AG04450 (cell line): ENCODE results near the gene NKAIN4. TPM values are rescaled to one million over a fixed set of nuclear protein-coding genes. Genes with fewer than 3 reads are reported as not detected.

Experiments used
- CTCF ChIA-PET: fragments of 300-600, 350-600 bp; formaldehyde crosslinking; extraction: SDS; loops from one replicate; lab custom pipeline; 2022; ENCODE audit warnings: antibody characterized with exemption, inconsistent platforms; lab: Charles Lee
- POLR2A ChIA-PET: fragments of 350-600 bp; formaldehyde crosslinking; extraction: SDS; loops from one replicate; lab custom pipeline; 2021; ENCODE audit warnings: antibody characterized with exemption, inconsistent platforms; lab: Yijun Ruan, JAX
- DNase-seq: peaks from one replicate; pipeline ENCODE4 v3.0.0-alpha.2; 2011; ENCODE audit warnings: low read depth, low spot score
- H3K27ac ChIP-seq: one replicate; pipeline ENCODE4 v1.5.1; 2012; ENCODE audit warnings: low read depth, low read length, control low read depth
- H3K27me3 ChIP-seq: one replicate; pipeline ENCODE4 v1.6.0; 2012; ENCODE audit warnings: low read length; ENCODE audit not compliant: control insufficient read depth, insufficient read depth
- H3K4me3 ChIP-seq: 2 replicates; pipeline ENCODE4 v1.5.1; 2011; ENCODE audit warnings: mild to moderate bottlenecking, low read depth, low read length, control low read depth
- H3K9me3 ChIP-seq: 2 replicates; pipeline ENCODE4 v1.5.1; 2012; ENCODE audit warnings: low read length; ENCODE audit not compliant: control insufficient read depth, insufficient read depth
- polyA plus RNA-seq: library from polyadenylated mRNA; depleted of rRNA; stranded (reverse); fragments of >200 nt; gene quantifications from 2 replicates; pipeline ENCODE4 v1.2.3, GENCODE V29; 2011
- TF ChIP-seq, protein P1 (sequence below): IDR thresholded peaks from 2 replicates; pipeline ENCODE4 v1.5.1; 2011; ENCODE audit warnings: low read depth, low read length, control low read depth, inconsistent platforms

Gene NKAIN4
- polyA plus RNA-seq, 1 experiment, result not detected

DNA sequence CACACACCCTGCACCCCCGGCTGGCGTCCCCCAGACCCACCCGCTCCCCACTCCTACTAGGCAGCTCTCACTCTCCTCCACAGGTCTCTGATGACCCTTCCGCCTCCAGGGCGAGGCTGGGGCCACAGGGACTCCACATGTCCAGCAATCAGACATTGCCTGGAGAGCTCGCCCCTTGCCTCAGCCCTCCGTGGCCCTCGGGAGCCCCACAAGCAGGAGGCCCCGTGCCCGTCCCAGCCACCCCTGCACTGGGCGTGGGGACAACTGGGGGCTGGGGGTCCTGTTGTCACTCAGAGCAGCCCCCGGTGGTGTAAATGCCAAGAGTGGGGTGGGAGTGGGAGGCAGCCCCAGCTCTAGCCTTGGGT is 40.3 kb upstream of the NKAIN4 start:
- ChIA-PET POLR2A (no interaction called here), CTCF (no interaction called here)
- no peak for DNase-seq
- TF ChIP-seq, protein P1, sequence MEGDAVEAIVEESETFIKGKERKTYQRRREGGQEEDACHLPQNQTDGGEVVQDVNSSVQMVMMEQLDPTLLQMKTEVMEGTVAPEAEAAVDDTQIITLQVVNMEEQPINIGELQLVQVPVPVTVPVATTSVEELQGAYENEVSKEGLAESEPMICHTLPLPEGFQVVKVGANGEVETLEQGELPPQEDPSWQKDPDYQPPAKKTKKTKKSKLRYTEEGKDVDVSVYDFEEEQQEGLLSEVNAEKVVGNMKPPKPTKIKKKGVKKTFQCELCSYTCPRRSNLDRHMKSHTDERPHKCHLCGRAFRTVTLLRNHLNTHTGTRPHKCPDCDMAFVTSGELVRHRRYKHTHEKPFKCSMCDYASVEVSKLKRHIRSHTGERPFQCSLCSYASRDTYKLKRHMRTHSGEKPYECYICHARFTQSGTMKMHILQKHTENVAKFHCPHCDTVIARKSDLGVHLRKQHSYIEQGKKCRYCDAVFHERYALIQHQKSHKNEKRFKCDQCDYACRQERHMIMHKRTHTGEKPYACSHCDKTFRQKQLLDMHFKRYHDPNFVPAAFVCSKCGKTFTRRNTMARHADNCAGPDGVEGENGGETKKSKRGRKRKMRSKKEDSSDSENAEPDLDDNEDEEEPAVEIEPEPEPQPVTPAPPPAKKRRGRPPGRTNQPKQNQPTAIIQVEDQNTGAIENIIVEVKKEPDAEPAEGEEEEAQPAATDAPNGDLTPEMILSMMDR, result no peak
- peaks cover 7% of the 10 kb centered on the region for H3K9me3 ChIP-seq
- H3K4me3 ChIP-seq, result no peak overlapping the region
- peaks cover 43% of the 10 kb centered on the region for H3K27me3 ChIP-seq
- no peak overlapping the region for H3K27ac ChIP-seq

DNA sequence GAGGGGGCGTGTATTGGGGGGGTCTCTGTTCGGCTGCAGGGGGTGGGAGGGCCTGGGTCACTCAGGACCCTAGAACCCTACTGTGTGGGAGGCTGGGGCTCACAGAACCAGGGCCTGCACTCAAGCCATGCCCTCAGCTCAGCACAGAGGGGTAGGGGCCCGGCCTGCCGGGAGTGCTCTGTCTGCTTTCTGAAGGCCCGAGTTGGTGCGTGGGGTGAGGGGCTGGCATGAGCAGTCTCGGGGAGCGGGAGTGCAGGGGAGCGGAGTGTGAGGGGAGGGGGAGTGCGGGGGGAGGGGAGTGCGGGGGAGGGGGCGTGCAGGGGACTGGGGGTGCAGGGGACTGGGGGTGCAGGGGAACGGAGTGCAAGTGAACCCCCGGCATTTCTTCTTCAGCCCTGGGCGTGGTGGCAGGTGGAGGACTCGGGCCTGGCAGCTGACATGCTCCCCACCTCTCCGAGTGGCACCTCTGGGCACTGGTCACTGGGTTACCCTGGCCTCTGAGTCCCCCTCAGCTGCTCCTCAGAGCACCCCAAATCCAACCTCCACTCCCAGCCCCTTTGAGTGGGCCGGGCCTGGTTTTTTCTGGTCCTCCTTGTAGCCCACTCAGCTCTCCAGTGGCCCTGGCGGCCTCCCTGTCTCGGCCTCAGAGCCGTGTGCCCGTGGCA is 39.7 kb upstream of the NKAIN4 start:
- peaks cover 40% of the 10 kb centered on the region for H3K27me3 ChIP-seq
- TF ChIP-seq, protein P1, result no peak
- no peak for DNase-seq
- H3K4me3 ChIP-seq, result no peak overlapping the region
- peaks cover 5% of the 10 kb centered on the region for H3K9me3 ChIP-seq
- ChIA-PET CTCF (no interaction called here), POLR2A (no interaction called here)
- H3K27ac ChIP-seq, result no peak overlapping the region

DNA sequence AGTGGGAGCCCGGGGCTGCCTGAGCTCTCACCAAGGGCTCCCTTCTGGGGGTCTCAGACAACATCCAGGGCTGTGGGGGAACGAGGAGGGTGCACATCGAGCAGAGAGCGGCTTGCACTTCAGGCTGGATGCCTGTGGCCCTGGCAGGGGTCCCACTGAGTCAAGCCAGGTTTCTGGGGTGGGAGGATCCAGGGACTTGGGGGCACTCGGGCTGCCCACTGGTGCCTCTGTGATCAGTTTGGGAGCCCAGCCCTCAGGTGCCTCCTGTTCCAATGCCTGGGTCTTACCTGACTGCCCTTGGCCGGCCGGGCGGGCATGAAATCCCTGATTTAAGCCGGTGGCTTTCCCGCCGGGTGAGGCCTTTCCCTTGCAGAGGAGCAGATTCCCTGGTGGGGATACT is 39.2 kb upstream of the NKAIN4 start:
- no peak overlapping the region for H3K27ac ChIP-seq
- no peak overlapping the region for H3K4me3 ChIP-seq
- ChIA-PET CTCF (interaction anchor here (0.8 kb wide), 1 partner anchor 70 kb away, joined by 3 read pairs; no protein-coding TSS in a partner anchor), POLR2A (no interaction called here)
- peaks cover 36% of the 10 kb centered on the region for H3K27me3 ChIP-seq
- DNase-seq, result no peak
- no peaks in the 10 kb centered on the region; the same call in 1 of the 2 replicates for H3K9me3 ChIP-seq
- TF ChIP-seq, protein P1, result no peak

DNA sequence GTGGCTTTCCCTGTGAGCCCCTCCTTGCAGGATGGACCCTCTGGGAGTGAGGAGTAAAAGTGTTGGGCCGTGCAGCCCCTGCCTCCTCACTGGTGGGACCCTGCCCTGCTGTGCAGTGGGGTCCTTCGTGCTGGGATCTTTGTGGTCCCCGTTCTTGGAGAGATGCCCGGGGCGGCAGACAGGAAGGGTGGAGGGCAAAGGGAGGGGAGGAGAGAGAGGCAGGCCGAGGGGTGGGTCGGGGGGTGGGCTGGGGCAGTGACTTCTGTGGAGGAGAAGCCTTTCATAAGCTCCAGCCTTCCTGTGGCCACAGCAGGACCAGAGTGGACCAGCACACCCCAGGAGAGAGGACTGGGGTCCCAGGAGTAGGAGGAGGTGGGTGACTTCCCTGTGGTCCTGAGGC is 38.6 kb upstream of the NKAIN4 start, which contains the start of gene COL20A1:
Gene COL20A1 (plus strand): TSS at position 283 of the 400 bp plus-strand sequence. CDS start 1,922 bp downstream, outside the sequence.
- Histone ChIP-seq H3K4me3 (no peak within 1 kb of the TSS), H3K27ac (no peak within 1 kb of the TSS), H3K9me3 (no peaks in the 10 kb centered on the region; the same call in 1 of the 2 replicates), H3K27me3 (peaks cover 32% of the 10 kb centered on the region)
- no peak for DNase-seq
- ChIA-PET POLR2A (no interaction called here), CTCF (interaction anchor here (0.8 kb wide), 1 partner anchor 70 kb away, joined by 3 read pairs; no protein-coding TSS in a partner anchor)
- TF ChIP-seq, protein P1, result no peak

DNA sequence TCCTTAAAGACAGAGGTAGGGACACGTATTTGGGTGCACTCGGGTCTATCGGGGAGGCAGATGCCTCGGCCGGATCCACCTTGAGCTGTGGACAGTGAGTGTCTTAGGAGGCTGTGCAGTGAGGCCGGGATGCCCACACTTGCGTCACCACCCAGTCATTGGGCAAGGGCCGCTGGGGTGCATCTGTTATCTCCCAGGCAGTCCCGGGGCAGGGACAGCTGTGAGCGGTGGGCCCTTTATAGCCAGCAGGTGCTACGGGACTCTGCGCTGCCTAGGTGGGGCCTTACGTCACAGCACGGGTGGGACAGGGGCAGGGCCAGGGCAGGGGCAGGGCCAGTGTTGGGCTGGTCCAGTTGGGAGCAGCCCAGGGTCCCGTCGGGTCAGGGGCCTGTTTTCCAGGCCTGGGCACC is 38.0 kb upstream of the NKAIN4 start:
- POLR2A ChIA-PET, result no interaction called here
- no peak overlapping the region for H3K27ac ChIP-seq
- no peak for DNase-seq
- peaks cover 26% of the 10 kb centered on the region for H3K27me3 ChIP-seq
- CTCF ChIA-PET, result interaction anchor here (0.8 to 1.8 kb wide), 3 partner anchors 15 to 69 kb away, joined by 3 to 17 read pairs (median 3); no protein-coding TSS in a partner anchor
- H3K9me3 ChIP-seq, result no peaks in the 10 kb centered on the region; the same call in 1 of the 2 replicates
- TF ChIP-seq, protein P1, result no peak
- no peak overlapping the region for H3K4me3 ChIP-seq
